Stimulated activated CD4-positive, alpha-beta T cell treated with anti-CD3 and anti-CD28 coated beads, Interleukin-2, amount 100 ng/mL, for 24 hours (primary cell): Measurements from ENCODE around the gene FAM184B.

Experiments
- DNase-seq, 2 donors: peaks; one replicate each; pipeline ENCODE4 v3.0.0-alpha.2; 2020

FAM184B gene

GRCh38 chr4:17771284-17771908 lies 10.0 kb downstream of the FAM184B start:
- no peak for DNase-seq

GRCh38 chr4:17770845-17771244 lies 10.6 kb downstream of the FAM184B start:
- no peak for DNase-seq

- no peak for DNase-seq
Observed at GRCh38 chr4:17769406-17770174, 11.8 kb downstream of the FAM184B start.

GRCh38 chr4:17766826-17767458 lies 14.5 kb downstream of the FAM184B start:
- DNase-seq = no peak

GRCh38 chr4:17765514-17766286 lies 15.7 kb downstream of the FAM184B start:
- DNase-seq = no peak

- no peak for DNase-seq
Observed at GRCh38 chr4:17763931-17764330, 17.5 kb downstream of the FAM184B start.

GRCh38 chr4:17763416-17763815 lies 18.0 kb downstream of the FAM184B start:
- DNase-seq = no peak

GRCh38 chr4:17762726-17763125 lies 18.7 kb downstream of the FAM184B start:
- no peak for DNase-seq

- DNase-seq = no peak
Observed at GRCh38 chr4:17761062-17761461, 20.4 kb downstream of the FAM184B start.

- DNase-seq = no peak
Observed at GRCh38 chr4:17760626-17761025, 20.8 kb downstream of the FAM184B start.

- DNase-seq = no peak
Observed at GRCh38 chr4:17758485-17758884, 22.9 kb downstream of the FAM184B start.

GRCh38 chr4:17757621-17758020 lies 23.8 kb downstream of the FAM184B start:
- no peak for DNase-seq

GRCh38 chr4:17753646-17754045 lies 27.8 kb downstream of the FAM184B start:
- no peak for DNase-seq

GRCh38 chr4:17740702-17741101 lies 40.7 kb downstream of the FAM184B start:
- DNase-seq = no peak

- no peak for DNase-seq
Observed at GRCh38 chr4:17736484-17736883, 44.9 kb downstream of the FAM184B start.

GRCh38 chr4:17726911-17727310 lies 54.5 kb downstream of the FAM184B start:
- no peak for DNase-seq

- DNase-seq = no peak
Observed at GRCh38 chr4:17723648-17724047, 57.8 kb downstream of the FAM184B start.

GRCh38 chr4:17722356-17722700 lies 59.1 kb downstream of the FAM184B start:
- DNase-seq = no peak

- no peak for DNase-seq
Observed at GRCh38 chr4:17721496-17722355, 59.7 kb downstream of the FAM184B start.

GRCh38 chr4:17719106-17719505 lies 62.3 kb downstream of the FAM184B start:
- no peak for DNase-seq

GRCh38 chr4:17718471-17718870 lies 63.0 kb downstream of the FAM184B start:
- no peak for DNase-seq

GRCh38 chr4:17717301-17717700 lies 64.1 kb downstream of the FAM184B start:
- no peak for DNase-seq
